IPS-20b (cell line): ENCODE data around the gene TNPO3.
"Not testable (repeated sequence)": the region's sequence is repeated elsewhere in the genome, so short reads cannot be mapped to it uniquely, and the experiment has no call there.

Experiments
- H3K27ac ChIP-seq: one replicate; pipeline ENCODE4 v1.5.1; 2013; ENCODE audit warnings: low read length
- H3K27me3 ChIP-seq: 2 replicates; pipeline ENCODE4 v1.6.1; 2013; ENCODE audit warnings: mild to moderate bottlenecking, low read length, inconsistent platforms; ENCODE audit not compliant: insufficient read depth
- H3K36me3 ChIP-seq: 2 replicates; pipeline ENCODE4 v1.6.1; 2013; ENCODE audit warnings: low read depth, mild to moderate bottlenecking, inconsistent platforms, low read length, moderate library complexity; ENCODE audit not compliant: insufficient read depth
- H3K4me1 ChIP-seq: 2 replicates; pipeline ENCODE4 v1.6.1; 2013; ENCODE audit warnings: mild to moderate bottlenecking, control low read depth, inconsistent platforms, low read length, moderate library complexity; ENCODE audit not compliant: insufficient read depth
- H3K4me3 ChIP-seq: 2 replicates; pipeline ENCODE4 v1.5.1; 2013; ENCODE audit warnings: mild to moderate bottlenecking, low read length, inconsistent platforms
- H3K9ac ChIP-seq: 2 replicates; pipeline ENCODE4 v1.6.1; 2013; ENCODE audit warnings: low read depth, mild to moderate bottlenecking, inconsistent platforms, low read length, moderate library complexity
- H3K9me3 ChIP-seq: 2 replicates; pipeline ENCODE4 v1.6.1; 2013; ENCODE audit warnings: mild to moderate bottlenecking, low read depth, low read length, inconsistent platforms; ENCODE audit not compliant: insufficient read depth

Gene TNPO3

DNA sequence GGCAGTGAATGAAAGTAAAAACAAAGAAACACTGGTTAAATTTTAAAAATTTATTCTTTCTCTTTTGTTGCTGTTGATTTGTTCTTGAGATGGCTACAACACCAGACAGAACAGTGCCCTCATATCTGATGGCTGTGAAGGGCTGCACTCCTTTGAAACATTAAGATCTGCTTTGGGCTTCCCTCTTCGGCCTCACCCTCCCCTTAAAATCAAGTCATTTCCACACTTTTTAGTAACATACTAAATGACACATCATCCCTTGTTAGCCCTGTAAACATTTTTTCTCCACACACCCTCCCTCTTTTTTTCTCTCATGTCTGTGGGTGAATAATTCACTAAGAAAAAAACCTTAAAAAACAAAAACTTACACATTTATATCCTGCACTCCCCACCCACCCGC, 100.8 kb downstream of the TNPO3 start:
- Histone ChIP-seq H3K9ac (no peak overlapping the region), H3K27ac (no peak overlapping the region), H3K9me3 (no peaks in the 10 kb centered on the region), H3K4me3 (no peak overlapping the region), H3K36me3 (peaks cover 72% of the 10 kb centered on the region), H3K4me1 (peaks cover 15% of the 10 kb centered on the region), H3K27me3 (no peaks in the 10 kb centered on the region)

GRCh38 chr7:128951296-128951695, 103.6 kb downstream of the TNPO3 start:
- Histone ChIP-seq H3K27ac (no peak overlapping the region), H3K27me3 (no peaks in the 10 kb centered on the region), H3K4me3 (no peak overlapping the region), H3K9ac (no peak overlapping the region), H3K9me3 (no peaks in the 10 kb centered on the region), H3K4me1 (peaks cover 15% of the 10 kb centered on the region), H3K36me3 (peaks cover 46% of the 10 kb centered on the region)

DNA sequence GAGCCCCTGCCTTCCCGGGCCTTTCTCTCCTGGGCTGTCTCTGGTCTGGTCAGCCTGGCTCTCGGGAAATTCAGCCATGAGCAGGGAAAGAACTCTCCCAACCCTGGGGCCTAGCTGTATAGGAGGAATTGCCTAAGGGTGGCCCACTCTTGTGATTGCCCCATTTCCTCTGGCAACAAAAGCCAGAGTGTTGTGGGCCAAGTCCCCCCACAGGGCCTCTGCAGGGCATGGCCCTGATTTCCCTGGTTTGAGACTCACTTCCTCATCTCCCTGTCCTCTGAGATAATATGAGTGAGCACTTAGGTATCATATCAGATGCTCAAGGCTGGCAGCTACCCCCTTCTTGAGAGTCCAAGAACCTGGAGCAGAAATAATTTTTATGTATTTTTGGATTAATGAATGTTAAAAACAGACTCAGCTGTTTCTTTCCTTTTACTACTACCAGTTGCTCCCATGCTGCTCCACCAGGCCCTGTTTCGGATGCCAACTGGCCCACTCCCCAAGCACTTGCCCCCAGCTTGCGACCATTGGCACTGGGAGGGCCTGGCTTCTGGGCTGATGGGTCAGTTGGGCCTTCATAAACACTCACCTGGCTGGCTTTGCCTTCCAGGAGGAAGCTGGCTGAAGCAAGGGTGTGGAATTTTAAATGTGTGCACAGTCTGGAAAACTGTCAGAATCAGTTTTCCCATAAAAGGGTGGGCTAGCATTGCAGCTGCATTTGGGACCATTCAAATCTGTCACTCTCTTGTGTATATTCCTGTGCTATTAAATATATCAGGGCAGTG, 105.7 kb downstream of the TNPO3 start:
- H3K4me3 ChIP-seq: no peak overlapping the region
- peaks cover 27% of the 10 kb centered on the region for H3K36me3 ChIP-seq
- peaks cover 7% of the 10 kb centered on the region for H3K4me1 ChIP-seq
- no peak overlapping the region for H3K27ac ChIP-seq
- H3K9me3 ChIP-seq: no peaks in the 10 kb centered on the region
- no peaks in the 10 kb centered on the region for H3K27me3 ChIP-seq
- H3K9ac ChIP-seq: no peak overlapping the region

DNA sequence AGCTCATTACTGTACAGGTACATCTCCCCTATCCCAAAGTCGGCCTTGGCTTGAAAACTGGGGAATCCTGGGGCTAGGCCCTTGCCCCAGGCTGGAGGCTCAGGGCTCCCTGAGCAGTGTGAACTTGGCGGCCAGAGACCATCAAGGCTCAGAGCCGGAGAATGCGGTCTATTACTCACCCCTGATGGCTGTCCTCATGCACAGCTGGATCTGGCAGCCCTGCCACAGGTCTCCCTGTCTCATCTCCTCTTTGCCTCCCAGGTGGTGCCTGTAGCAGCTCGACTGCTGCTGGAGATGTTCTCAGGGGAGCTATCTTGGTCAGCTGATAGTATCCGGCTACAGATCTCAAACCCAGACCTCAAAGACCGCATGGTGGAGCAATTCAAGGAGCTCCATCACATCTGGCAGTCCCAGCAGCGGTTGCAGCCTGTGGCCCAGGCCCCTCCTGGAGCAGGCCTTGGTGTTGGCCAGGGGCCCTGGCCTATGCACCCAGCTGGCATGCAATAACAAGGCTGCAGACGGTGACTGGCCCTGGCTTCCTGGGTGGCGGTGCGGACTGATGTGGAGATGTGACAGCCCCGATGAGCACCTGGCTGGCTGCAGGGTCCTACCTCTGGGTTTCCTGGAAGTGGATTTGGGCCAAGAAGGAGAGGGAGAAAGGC, 106.5 kb downstream of the TNPO3 start:
- Histone ChIP-seq H3K9ac (no peak overlapping the region), H3K9me3 (no peaks in the 10 kb centered on the region), H3K27ac (no peak overlapping the region), H3K4me1 (peaks cover 6% of the 10 kb centered on the region), H3K4me3 (no peak overlapping the region), H3K27me3 (no peaks in the 10 kb centered on the region), H3K36me3 (peaks cover 20% of the 10 kb centered on the region)

DNA sequence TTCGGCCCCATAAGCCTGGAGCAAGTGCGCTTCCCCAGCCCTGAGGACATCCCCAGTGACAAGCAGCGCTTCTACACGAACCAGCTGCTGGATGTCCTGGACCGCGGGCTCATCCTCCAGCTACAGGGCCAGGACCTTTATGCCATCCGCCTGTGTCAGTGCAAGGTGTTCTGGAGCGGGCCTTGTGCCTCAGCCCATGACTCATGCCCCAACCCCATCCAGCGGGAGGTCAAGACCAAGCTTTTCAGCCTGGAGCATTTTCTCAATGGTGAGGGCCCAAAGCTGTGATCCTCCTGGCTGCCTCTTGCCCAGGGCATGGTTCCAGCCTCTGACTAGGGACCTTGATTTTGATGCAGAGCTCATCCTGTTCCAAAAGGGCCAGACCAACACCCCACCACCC, 107.1 kb downstream of the TNPO3 start:
- H3K9ac ChIP-seq: no peak overlapping the region
- H3K27ac ChIP-seq: no peak overlapping the region
- H3K9me3 ChIP-seq: no peaks in the 10 kb centered on the region
- peaks cover 14% of the 10 kb centered on the region; the same call in 1 of the 2 replicates for H3K36me3 ChIP-seq
- H3K4me3 ChIP-seq: no peak overlapping the region
- H3K27me3 ChIP-seq: no peaks in the 10 kb centered on the region
- H3K4me1 ChIP-seq: no peaks in the 10 kb centered on the region

DNA sequence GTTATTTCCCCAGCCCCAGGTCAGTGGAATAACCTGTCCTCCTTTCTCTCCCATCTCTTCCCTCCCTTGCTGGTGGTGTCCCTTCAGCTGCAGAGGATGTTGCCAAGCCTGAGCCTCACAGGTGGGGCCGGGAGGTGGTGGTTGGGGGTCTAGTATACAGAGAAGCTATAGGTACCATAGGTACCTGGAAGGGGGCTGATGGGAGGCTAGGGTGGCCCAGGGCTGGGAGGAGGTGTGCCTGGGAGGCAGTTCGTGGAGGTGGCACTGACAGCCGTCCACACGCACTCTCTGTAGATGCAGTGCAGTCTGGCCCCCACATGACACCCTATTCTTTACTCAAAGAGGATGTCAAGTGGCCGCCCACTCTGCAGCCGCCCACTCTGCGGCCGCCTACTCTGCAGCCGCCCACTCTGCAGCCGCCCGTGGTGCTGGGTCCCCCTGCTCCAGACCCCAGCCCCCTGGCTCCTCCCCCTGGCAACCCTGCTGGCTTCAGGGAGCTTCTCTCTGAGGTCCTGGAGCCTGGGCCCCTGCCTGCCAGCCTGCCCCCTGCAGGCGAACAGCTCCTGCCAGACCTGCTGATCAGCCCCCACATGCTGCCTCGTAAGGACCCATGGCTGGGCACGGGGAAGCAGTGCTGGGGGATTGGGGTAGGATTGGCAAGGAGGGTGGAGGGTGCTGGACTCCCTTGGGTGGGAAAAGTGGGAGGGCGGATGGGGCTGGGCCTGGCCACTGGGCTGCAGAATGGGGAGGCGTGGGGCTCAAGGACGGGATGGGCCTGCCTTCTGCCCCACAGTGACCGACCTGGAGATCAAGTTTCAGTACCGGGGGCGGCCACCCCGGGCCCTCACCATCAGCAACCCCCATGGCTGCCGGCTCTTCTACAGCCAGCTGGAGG, 107.7 kb downstream of the TNPO3 start:
- no peak overlapping the region for H3K27ac ChIP-seq
- no peak overlapping the region for H3K4me3 ChIP-seq
- peaks cover 7% of the 10 kb centered on the region; the same call in 1 of the 2 replicates for H3K36me3 ChIP-seq
- H3K4me1 ChIP-seq: no peaks in the 10 kb centered on the region
- H3K9ac ChIP-seq: no peak overlapping the region
- no peaks in the 10 kb centered on the region for H3K27me3 ChIP-seq
- H3K9me3 ChIP-seq: no peaks in the 10 kb centered on the region

DNA sequence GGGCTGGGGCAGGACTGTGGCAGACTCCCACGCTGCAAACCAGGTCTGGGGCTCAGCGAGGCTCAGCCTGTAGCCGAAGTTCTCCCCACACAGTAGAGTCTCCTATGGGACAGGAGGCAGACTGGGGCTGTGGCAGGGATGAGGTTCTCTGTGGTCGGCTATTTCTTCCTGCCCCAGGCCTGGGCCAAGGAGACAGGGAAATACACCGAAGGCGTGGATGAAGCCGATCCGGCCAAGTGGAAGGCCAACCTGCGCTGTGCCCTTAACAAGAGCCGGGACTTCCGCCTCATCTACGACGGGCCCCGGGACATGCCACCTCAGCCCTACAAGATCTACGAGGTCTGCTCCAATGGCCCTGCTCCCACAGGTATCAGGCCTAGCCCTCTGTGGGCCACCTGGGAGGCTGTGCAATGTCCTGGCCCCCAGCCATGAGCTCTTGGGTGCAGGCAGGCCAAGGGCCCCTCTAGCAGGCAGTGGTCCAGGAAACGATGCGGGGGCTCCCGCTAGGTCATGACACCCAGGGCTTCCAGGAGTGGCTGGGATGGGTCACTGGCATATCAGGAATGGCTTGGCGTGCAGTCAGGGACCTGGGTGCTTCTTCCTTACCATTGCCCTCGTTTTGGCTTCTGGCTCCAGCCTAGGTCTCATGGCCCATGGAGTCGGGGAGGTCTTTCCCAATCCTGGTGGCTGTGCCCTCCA, 109.1 kb downstream of the TNPO3 start:
- Histone ChIP-seq H3K4me1 (no peaks in the 10 kb centered on the region), H3K9ac (no peak overlapping the region), H3K9me3 (no peaks in the 10 kb centered on the region), H3K27ac (no peak overlapping the region), H3K4me3 (no peak overlapping the region), H3K36me3 (no peaks in the 10 kb centered on the region), H3K27me3 (peaks cover 3% of the 10 kb centered on the region; the same call in 1 of the 2 replicates)

DNA sequence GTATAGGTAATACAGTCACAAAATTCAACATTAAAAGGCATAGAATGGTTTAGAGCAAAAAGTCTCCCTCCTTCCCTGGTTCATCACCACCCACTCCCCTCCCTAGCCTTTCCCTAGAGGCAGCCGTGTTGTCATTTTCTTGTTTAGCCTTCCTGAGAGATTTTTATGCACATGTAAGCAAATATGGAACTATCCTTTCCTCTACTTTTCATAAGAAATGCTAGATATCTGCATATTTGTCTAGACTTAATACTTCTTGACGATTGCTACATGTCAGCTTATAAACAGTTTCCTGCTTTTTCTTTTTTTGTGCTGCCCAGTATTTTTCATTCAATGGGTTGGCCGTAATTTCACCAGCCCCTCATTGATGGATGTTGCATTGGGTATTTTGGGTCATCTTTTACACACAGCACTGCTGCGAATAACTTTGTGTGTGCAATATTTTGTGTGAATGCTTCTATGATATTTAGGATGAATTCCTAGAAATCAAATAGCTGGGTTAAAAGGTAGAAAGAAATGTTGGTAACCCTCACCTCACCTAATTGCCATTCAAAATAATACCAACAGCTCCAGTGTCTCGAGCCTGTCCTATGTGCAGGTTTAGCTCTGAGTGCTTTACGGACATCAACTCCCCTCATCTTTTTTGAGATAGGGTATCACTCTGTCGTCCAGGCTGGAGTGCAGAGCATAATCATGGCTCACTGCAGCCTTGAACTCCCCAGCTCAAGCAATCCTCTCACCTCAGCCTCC, 110.2 kb downstream of the TNPO3 start:
- Histone ChIP-seq H3K27me3 (peaks cover 13% of the 10 kb centered on the region), H3K4me1 (no peaks in the 10 kb centered on the region), H3K27ac (no peak overlapping the region), H3K36me3 (no peaks in the 10 kb centered on the region), H3K9me3 (no peaks in the 10 kb centered on the region), H3K4me3 (no peak overlapping the region), H3K9ac (no peak overlapping the region)

- not testable (repeated sequence) for H3K4me3 ChIP-seq, H3K9ac ChIP-seq, H3K4me1 ChIP-seq, H3K27ac ChIP-seq, H3K9me3 ChIP-seq, H3K36me3 ChIP-seq
- peaks cover 27% of the 10 kb centered on the region for H3K27me3 ChIP-seq
Observed at GRCh38 chr7:128943251-128943650, 111.7 kb downstream of the TNPO3 start.

DNA sequence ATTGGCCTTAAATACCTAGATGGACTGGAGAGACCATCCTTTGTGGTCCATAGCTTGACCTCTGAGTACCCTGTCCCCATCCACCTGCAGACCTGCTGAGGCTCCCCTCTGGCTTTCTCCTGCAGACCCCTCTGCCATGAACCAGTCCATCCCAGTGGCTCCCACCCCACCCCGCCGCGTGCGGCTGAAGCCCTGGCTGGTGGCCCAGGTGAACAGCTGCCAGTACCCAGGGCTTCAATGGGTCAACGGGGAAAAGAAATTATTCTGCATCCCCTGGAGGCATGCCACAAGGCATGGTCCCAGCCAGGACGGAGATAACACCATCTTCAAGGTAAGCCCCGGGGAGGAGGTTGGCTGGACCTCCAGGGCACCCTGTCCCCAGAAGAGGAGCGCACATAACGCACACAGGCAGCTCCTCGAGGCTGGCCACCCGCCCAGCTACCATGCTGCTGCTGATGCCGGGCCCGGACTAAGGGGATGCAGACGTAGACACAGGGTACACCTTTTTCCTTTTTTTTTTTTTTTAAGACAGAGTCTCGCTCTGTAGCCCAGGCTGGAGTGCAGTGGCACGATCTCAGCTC, 112.9 kb downstream of the TNPO3 start:
- Histone ChIP-seq H3K27me3 (peaks cover 39% of the 10 kb centered on the region), H3K4me1 (no peaks in the 10 kb centered on the region), H3K27ac (no peak overlapping the region), H3K4me3 (no peak overlapping the region), H3K9ac (no peak overlapping the region), H3K9me3 (no peaks in the 10 kb centered on the region), H3K36me3 (no peaks in the 10 kb centered on the region)
